Activated CD4-positive, CD25-positive, alpha-beta regulatory T cell treated with anti-CD3 and anti-CD28 coated beads, Interleukin-2, amount 50 U/mL, for 72 hours (primary cell): ENCODE data around the gene TRPM3.

Experiments used
- DNase-seq: peaks from one replicate; pipeline ENCODE4 v3.0.0; 2021

TRPM3 gene

GRCh38 chr9:70880535-70880934 is 240.9 kb downstream of the TRPM3 start:
- DNase-seq, result no peak

- no peak for DNase-seq
Observed at GRCh38 chr9:70878576-70878975, 242.8 kb downstream of the TRPM3 start.

GRCh38 chr9:70874451-70874850 is 247.0 kb downstream of the TRPM3 start:
- no peak for DNase-seq

GRCh38 chr9:70873506-70873905 is 247.9 kb downstream of the TRPM3 start:
- DNase-seq, result no peak

GRCh38 chr9:70868661-70869652 is 252.5 kb downstream of the TRPM3 start:
- DNase-seq, result no peak

- no peak for DNase-seq
Observed at GRCh38 chr9:70868041-70868440, 253.4 kb downstream of the TRPM3 start.

GRCh38 chr9:70865471-70865870 is 255.9 kb downstream of the TRPM3 start:
- no peak for DNase-seq

GRCh38 chr9:70861797-70862196 is 259.6 kb downstream of the TRPM3 start:
- DNase-seq, result no peak

- no peak for DNase-seq
Observed at GRCh38 chr9:70861376-70861775, 260.0 kb downstream of the TRPM3 start.

GRCh38 chr9:70859694-70860093 is 261.7 kb downstream of the TRPM3 start:
- no peak for DNase-seq

GRCh38 chr9:70856411-70856810 is 265.0 kb downstream of the TRPM3 start:
- DNase-seq, result no peak

GRCh38 chr9:70852711-70853240 is 268.6 kb downstream of the TRPM3 start:
- DNase-seq, result no peak

- no peak for DNase-seq
Observed at GRCh38 chr9:70840266-70840665, 281.2 kb downstream of the TRPM3 start.

GRCh38 chr9:70835323-70835722 is 286.1 kb downstream of the TRPM3 start:
- no peak for DNase-seq

- no peak for DNase-seq
Observed at GRCh38 chr9:70832492-70832891, 288.9 kb downstream of the TRPM3 start.

- DNase-seq, result no peak
Observed at GRCh38 chr9:70830618-70831017, 290.8 kb downstream of the TRPM3 start.

GRCh38 chr9:70829591-70830265 is 291.7 kb downstream of the TRPM3 start:
- DNase-seq, result no peak

- no peak for DNase-seq
Observed at GRCh38 chr9:70826562-70826961, 294.9 kb downstream of the TRPM3 start.

GRCh38 chr9:70823284-70823683 is 298.1 kb downstream of the TRPM3 start:
- no peak for DNase-seq

GRCh38 chr9:70817311-70817710 is 304.1 kb downstream of the TRPM3 start:
- no peak for DNase-seq

GRCh38 chr9:70816891-70817290 is 304.5 kb downstream of the TRPM3 start:
- DNase-seq, result no peak

GRCh38 chr9:70816316-70816715 is 305.1 kb downstream of the TRPM3 start:
- DNase-seq, result no peak

GRCh38 chr9:70814597-70814996 is 306.8 kb downstream of the TRPM3 start:
- DNase-seq, result no peak

- no peak for DNase-seq
Observed at GRCh38 chr9:70813141-70813540, 308.3 kb downstream of the TRPM3 start.
